HG03159 (cell line): ENCODE data around the gene S100A3.
"Not testable (repeated sequence)": the region's sequence is repeated elsewhere in the genome, so short reads cannot be mapped to it uniquely, and the experiment has no call there.

ENCODE experiments used
- ATAC-seq: cut with Tn5 transposase; IDR thresholded peaks from one replicate; pipeline ENCODE4 v1.9.1; 2021; ENCODE audit warnings: mild to moderate bottlenecking, moderate library complexity; ENCODE audit not compliant: unreplicated experiment

The S100A3 gene

GRCh38 chr1:153536012-153536670 is 12.9 kb downstream of the S100A3 start:
- ATAC-seq = no peak

GRCh38 chr1:153535242-153536011 is 13.6 kb downstream of the S100A3 start, which contains the start of gene S100A6:
Gene S100A6 (minus strand): TSS chr1:153535991. CDS start chr1:153535339, 652 bp downstream.
- ATAC-seq = no peak

DNA sequence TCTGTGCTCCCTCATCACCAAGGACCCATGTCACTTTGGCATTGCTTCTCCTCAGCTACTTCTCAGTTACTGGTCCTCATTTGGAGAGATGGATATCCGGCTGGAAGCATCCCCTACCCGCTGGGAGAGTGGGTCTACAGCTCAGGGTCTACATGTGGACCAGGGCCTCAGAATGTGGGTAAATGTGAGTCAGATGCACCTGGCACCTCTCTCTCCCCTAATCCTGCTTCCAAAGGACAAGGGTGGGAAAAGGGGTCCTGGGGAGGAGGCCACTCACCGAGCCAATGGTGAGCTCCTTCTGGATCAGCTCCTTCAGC is 14.2 kb downstream of the S100A3 start:
- ATAC-seq = no peak

- ATAC-seq = no peak
These were observed 14.7 kb downstream of the S100A3 start for GRCh38 chr1:153534226-153534924.

DNA sequence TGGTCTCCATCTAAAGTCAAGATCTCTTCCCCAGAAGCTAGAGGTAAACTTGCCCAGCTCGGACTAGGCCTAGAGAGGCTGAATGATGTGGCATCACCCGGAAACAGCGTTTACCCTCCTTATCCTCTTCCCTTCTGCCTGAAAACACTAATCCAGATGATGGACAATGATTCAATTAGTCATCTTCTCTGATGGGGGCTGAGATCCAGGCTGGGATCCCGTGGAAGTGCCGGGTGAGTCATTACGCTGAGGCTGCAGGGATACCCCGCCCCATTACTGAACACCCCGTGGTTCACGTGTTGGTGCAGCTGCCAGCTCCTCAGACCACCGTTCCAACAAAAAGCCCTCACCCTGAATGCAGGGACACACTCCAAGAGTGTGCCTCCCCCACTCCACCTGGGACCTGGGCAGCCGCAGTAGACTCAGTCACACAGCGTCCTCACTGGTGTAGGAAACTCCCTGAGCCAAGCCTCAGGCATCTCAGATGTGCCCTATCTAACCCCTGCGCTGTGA is 15.3 kb downstream of the S100A3 start:
- no peak for ATAC-seq

GRCh38 chr1:153532769-153533599 is 16.1 kb downstream of the S100A3 start:
- ATAC-seq = no peak

DNA sequence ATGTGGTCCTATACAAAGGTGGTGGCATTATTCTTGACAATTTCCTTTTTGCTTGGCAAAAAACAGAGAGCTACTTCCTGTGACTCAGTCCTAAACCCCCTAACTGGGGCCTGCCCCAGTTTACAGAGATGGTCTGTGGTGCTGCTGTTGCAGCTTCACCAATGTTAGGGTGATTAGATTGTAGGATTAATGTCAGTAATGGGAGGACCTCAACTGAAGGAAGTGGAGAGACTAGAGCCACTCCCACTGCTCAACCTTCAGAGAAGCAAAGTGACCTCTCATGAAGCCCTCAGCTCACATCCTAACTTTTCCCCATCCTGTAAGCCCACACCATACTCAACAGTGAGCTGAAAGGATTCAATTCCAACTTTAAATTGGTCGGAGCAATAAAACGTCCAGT is 16.9 kb downstream of the S100A3 start:
- no peak for ATAC-seq

DNA sequence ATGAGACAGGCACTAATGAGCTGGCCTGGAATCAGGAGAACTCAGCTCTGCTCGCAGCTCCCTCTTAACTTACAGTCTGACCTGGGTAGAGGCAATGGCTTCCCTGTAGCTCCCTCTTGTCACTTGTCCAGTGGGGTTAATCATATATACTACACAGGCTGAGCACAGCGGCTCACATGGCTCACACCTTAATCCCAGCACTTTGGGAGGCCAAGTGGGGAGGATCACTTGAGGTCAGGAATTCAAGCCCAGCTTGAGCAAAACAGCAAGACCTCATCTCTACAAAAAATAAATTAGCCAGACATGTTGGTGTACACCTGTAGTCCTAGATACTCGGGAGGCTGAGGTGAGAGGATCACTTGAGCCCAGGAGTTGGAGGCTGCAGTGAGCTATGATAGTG is 17.4 kb downstream of the S100A3 start:
- no peak for ATAC-seq

DNA sequence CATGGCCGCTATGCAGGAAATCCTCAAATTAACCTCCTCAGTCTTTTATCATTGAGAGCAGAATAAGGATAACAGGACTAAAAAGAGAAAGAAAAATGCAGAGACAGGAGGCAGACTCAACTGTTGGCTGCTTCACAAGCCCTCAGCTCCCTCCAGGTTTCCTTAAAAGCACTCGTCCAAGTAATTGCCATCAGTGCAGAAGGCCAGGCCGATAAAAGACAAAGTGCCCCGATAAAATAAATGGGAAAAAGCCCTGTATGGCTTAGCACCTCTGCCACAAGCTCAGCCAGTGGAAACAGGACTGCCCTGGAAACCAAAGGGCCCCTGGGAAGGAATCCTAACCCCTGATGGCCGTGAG is 21.4 kb downstream of the S100A3 start:
- ATAC-seq = no peak

DNA sequence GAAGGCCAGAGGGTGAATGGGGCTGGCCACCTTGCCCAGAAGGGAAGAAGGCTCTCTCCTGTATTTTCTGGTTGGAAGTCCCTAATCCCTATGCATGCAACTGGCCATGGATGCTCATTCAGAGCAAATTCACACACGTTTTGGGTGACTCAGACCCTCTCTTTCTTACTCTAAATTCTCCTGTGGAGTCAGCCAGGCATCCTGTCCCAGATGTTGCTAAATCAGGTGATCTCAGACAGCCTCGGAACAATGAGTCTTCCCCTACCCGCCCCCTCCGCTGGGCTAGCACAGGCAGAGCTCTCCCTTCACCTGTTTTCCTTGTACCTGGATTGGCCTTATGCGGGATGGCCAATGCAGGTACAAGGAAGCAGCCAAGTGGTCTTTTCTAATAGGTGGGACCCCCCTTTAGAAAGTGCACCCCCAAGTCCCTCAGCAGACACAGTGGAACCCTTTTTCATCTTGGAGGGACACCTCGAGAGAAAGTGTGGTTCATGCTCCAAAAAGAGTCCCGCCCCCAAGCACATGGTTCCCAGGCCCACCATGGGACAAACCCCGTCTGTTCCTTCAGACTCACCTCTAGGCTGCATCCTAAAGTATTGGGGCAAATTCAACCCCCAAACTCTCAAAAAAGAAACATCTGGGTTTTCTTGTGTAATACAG is 21.9 kb downstream of the S100A3 start:
- ATAC-seq = no peak

- no peak for ATAC-seq
These were observed 22.9 kb downstream of the S100A3 start for GRCh38 chr1:153526132-153526543.

DNA sequence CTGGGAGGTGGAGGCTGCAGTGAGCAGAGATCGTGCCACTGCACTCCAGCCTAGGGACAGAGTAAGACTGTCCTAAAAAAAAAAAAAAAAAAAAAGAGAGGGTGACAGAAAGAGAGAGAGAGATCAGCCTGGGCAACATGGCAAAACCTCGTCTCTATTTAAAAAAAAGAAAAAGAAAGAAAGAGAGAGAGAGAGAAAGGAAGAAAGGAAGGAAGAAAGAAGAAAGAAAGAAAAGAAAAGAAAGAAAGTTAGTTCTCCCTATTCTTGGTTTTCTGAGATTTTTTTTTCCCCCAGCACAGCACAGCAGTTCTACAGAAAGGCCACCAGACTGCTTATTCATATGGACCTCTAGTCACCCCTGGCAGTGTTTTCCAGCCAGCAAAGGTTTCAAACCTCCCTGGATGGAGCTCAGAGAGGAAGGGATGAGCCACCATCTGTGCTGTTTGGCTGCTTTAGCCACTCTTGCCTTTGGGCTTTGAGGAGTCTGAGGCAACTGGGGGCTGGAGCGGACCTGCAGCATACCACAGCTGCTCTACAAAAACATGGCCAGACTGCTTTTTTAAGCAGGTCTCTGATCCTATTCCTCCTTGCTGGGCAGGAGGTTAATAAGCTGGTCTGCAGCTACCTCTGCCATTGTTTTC is 23.9 kb downstream of the S100A3 start:
- ATAC-seq = no peak

DNA sequence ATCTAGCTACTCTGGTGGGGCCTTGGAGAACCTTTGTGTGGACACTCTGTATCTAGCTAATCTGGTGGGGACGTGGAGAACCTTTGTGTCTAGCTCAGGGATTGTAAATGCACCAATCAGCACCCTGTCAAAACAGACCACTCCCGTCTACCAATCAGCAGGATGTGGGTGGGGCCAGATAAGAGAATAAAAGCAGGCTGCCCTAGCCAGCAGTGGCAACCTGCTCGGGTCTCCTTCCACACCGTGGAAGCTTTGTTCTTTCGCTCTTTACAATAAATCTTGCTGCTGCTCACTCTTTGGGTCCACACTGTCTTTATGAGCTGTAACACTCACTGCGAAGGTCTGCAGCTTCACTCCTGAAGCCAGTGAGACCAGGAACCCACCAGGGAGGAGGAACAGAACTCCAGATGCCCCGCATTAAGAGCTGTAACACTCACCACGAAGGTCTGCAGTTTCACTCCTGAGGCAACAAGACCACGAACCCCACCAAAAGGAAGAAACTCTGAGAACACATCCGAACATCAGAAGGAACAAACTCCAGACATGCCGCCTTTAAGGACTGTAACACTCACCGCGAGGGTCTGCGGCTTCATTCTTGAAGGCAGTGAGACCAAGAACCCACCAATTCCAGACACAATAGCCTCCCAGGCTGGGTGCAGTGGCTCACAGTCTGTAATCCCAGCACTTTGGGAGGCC is 26.6 kb downstream of the S100A3 start:
- ATAC-seq = not testable (repeated sequence)

DNA sequence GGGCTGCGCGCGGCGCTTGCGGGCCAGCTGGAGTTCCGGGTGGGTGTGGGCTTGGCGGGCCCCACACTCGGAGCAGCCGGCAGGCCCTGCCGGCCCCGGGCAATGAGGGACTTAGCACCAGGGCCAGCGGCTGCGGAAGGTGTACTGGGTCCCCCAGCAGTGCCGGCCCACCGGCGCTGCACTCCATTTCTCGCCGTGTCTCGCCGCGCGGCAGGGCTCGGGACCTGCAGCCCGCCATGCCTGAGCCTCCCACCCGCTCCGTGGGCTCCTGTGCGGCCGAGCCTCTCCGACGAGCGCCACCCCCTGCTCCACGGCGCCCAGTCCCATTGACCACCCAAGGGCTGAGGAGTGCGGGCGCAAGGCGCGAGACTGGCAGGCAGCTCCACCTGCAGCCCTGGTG is 27.2 kb downstream of the S100A3 start:
- ATAC-seq = not testable (repeated sequence)

- ATAC-seq = no peak
These were observed 28.1 kb downstream of the S100A3 start for GRCh38 chr1:153520818-153521476.

GRCh38 chr1:153520137-153520691 is 28.8 kb downstream of the S100A3 start:
- not testable (repeated sequence) for ATAC-seq

DNA sequence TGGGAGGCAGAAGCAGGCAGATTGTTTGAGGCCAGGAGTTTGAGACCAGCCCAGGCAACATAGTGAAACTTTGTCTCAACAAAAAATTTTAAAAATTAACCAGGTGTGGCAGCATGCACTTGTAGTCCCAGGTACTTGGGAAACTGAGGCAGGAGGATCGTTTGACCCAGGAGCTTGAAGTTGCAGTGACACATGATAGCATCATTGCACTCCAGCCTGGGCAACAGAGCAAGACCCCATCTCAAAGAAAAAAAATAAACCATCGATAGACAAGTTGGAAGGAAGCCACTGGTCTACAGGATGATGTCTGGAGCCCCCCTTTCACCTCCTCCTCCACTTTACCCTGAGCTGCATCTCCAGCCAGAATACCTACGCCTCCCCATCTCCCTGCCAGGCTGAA is 29.8 kb downstream of the S100A3 start:
- no peak for ATAC-seq
